ENCODE results near the gene UNC13B. TPM values are rescaled to one million over a fixed set of nuclear protein-coding genes. Genes with fewer than 3 reads are reported as not detected.

Gene UNC13B
- total RNA-seq, 2 donors from 2014 or later, result 20.2 to 29.3 TPM

GRCh38 chr9:35414889-35415288 is 253.1 kb downstream of the UNC13B start:
- no peak for DNase-seq
- no peak overlapping the region for H3K4me3 ChIP-seq
- H3K4me1 ChIP-seq, result no peaks in the 10 kb centered on the region
- H3K27ac ChIP-seq, result no peak overlapping the region
- ATAC-seq, result no peak
- no peaks in the 10 kb centered on the region for H3K27me3 ChIP-seq
- no peaks in the 10 kb centered on the region for H3K9me3 ChIP-seq
- no peaks in the 10 kb centered on the region for H3K36me3 ChIP-seq (replicated peaks in 1 of 2; ENCODE audit: insufficient read depth in 1 of 2, low read depth in 2 of 2)
- WGBS, 2 donors, result 68 to 89% methylated on average over 1 of the region's 1 CpG
- intact Hi-C loops (cut with DNase I), result no loop called here
- TF ChIP-seq POLR2A (IDR thresholded peaks at IDR 0.05), result no peak

- DNase-seq (no peak), ATAC-seq (no peak)
- Histone ChIP-seq H3K36me3 (replicated peaks in 1 of 2; ENCODE audit: insufficient read depth in 1 of 2, low read depth in 2 of 2) (no peaks in the 10 kb centered on the region), H3K27me3 (no peaks in the 10 kb centered on the region), H3K4me3 (no peak overlapping the region), H3K27ac (no peak overlapping the region), H3K9me3 (no peaks in the 10 kb centered on the region), H3K4me1 (no peaks in the 10 kb centered on the region)
- TF ChIP-seq CTCF (IDR thresholded peaks at IDR 0.05) (no peak), POLR2A (IDR thresholded peaks at IDR 0.05) (no peak)
- intact Hi-C loops (cut with DNase I), result no loop called here
- WGBS, 2 donors, result 74 to 79% methylated on average over 6 of the region's 6 CpGs
Measured at GRCh38 chr9:35415402-35416097, 253.7 kb downstream of the UNC13B start.

- 59 to 81% methylated on average over 2 of the region's 2 CpGs for WGBS, 2 donors
- DNase-seq (no peak), ATAC-seq (no peak)
- no peak overlapping the region for H3K27ac ChIP-seq
- TF ChIP-seq POLR2A (IDR thresholded peaks at IDR 0.05) (no peak), CTCF (IDR thresholded peaks at IDR 0.05) (no peak)
- intact Hi-C loops (cut with DNase I), result no loop called here
- no peak overlapping the region for H3K4me3 ChIP-seq
- no peaks in the 10 kb centered on the region for H3K27me3 ChIP-seq
- H3K9me3 ChIP-seq, result no peaks in the 10 kb centered on the region
- no peaks in the 10 kb centered on the region for H3K4me1 ChIP-seq
- H3K36me3 ChIP-seq (replicated peaks in 1 of 2; ENCODE audit: insufficient read depth in 1 of 2, low read depth in 2 of 2), result no peaks in the 10 kb centered on the region
Measured at GRCh38 chr9:35416098-35416427, 254.3 kb downstream of the UNC13B start.

GRCh38 chr9:35422346-35422745 is 260.5 kb downstream of the UNC13B start:
- 90 to 91% methylated on average over 1 of the region's 1 CpG for WGBS, 2 donors

GRCh38 chr9:35422753-35423152 is 260.9 kb downstream of the UNC13B start:
- DNase-seq (no peak), ATAC-seq (no peak)
- TF ChIP-seq POLR2A (IDR thresholded peaks at IDR 0.05) (no peak), CTCF (IDR thresholded peaks at IDR 0.05) (no peak)
- H3K27me3 ChIP-seq, result no peaks in the 10 kb centered on the region
- H3K36me3 ChIP-seq (replicated peaks in 1 of 2; ENCODE audit: insufficient read depth in 1 of 2, low read depth in 2 of 2), result no peaks in the 10 kb centered on the region
- intact Hi-C loops (cut with DNase I), result no loop called here
- H3K4me3 ChIP-seq, result no peak overlapping the region
- peak overlapping the region in 3 of 4 donors; percentile 1 to 69 (median 20) for H3K27ac ChIP-seq
- H3K4me1 ChIP-seq, result peaks cover 12% of the 10 kb centered on the region
- 73 to 76% methylated on average over 2 of the region's 2 CpGs for WGBS, 2 donors
- no peaks in the 10 kb centered on the region for H3K9me3 ChIP-seq

More at GRCh38 chr9:35422346-35422745, 260.5 kb downstream of the UNC13B start:
- Histone ChIP-seq H3K27ac (no peak overlapping the region), H3K4me1 (peaks cover 12% of the 10 kb centered on the region), H3K4me3 (no peak overlapping the region), H3K36me3 (replicated peaks in 1 of 2; ENCODE audit: insufficient read depth in 1 of 2, low read depth in 2 of 2) (no peaks in the 10 kb centered on the region), H3K9me3 (no peaks in the 10 kb centered on the region), H3K27me3 (no peaks in the 10 kb centered on the region)
- intact Hi-C loops (cut with DNase I), result no loop called here
- TF ChIP-seq POLR2A (IDR thresholded peaks at IDR 0.05) (no peak), CTCF (IDR thresholded peaks at IDR 0.05) (no peak)
- no peak for DNase-seq
- no peak for ATAC-seq

Data from body of pancreas (tissue), 4 donors.